GM20431 (cell line): ENCODE data around the gene CACNA1D.

Experiments used
- in situ Hi-C: fragments of 300-500 bp; cut with MseI, MboI; formaldehyde crosslinking; loops from one replicate; pipeline ENCODE4 v1.15.0; 2020; ENCODE audit warnings: low sequenced_read_pairs; ENCODE audit not compliant: unreplicated experiment

Gene CACNA1D

DNA sequence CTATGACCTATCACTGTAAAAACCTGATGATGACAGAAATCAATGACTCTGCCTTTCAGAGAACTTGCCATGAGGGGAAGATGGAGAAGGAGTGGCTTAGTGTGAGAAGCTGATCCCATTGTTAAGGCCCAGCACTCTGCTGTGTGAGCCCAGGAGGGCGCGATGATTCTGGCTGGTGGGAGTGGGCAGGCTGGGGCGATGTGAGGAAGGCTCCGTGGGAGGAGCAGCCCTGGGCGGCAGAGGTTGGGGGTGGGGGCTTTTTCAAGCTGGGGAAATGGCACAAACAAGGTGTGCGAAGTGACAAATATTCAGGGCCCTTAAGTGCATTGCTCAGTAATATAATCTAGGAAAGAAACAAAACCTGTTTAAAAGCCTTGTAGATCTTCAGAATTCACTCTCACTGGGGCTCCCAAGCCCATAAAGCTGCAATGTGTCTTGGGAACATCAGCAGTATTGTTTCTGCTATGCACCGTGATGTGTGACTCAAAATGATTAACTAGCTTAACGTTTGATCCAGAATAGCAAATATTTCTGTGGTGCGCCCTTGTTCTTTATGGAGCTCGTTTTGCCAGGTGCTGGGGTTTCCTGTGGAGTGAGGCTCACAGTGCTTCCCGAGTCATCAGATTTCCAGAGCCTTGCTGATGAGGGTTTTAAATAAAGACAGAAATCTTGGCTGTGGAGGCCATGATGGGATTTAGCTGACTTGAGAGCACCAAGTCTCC is 210.8 kb downstream of the CACNA1D start:
- in situ Hi-C loops = loop anchor here (10.0 kb wide), 1 partner anchor 330 kb away; no protein-coding TSS in a partner anchor

DNA sequence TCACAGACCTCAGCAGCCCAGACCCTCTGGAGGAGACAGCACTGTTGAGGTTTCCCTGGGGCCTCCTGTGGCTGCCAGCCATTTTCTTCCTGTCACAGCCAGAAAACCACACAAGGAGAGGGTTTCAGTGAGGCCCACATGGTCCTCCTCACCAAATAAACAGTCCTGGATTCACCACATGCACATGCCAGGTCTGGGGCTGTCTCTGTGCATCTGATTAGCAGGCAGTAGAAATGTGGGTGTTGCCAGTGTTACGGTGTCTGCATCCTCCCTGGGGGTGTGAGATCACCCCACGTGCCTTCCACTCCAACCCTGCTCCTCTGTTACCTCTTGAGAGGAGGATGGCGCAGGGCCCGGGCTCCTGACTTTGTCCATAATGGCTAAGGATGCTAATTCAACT is 211.4 kb downstream of the CACNA1D start:
- in situ Hi-C loops = loop anchor here (10.0 kb wide), 1 partner anchor 331 kb away; no protein-coding TSS in a partner anchor

DNA sequence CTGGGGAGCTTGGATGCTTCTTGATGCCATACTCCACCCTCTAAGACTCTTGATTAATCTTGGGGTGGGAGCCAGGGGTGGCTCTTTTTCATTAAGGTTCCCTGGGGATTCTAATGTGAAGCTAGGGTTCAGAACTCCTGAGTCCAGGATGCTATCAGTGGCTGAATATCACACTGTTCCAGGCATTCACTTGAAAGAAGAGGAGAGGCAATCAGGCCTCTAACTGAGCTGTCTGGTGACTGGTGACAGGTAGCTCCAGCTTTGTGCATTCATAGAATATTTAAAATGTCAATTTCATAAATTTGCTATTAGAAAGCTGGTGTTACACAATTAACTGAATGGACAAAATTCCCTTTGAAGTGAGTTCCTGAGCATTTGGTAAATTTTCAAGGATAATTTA is 212.8 kb downstream of the CACNA1D start:
- in situ Hi-C loops = loop anchor here (10.0 kb wide), 1 partner anchor 332 kb away; no protein-coding TSS in a partner anchor

DNA sequence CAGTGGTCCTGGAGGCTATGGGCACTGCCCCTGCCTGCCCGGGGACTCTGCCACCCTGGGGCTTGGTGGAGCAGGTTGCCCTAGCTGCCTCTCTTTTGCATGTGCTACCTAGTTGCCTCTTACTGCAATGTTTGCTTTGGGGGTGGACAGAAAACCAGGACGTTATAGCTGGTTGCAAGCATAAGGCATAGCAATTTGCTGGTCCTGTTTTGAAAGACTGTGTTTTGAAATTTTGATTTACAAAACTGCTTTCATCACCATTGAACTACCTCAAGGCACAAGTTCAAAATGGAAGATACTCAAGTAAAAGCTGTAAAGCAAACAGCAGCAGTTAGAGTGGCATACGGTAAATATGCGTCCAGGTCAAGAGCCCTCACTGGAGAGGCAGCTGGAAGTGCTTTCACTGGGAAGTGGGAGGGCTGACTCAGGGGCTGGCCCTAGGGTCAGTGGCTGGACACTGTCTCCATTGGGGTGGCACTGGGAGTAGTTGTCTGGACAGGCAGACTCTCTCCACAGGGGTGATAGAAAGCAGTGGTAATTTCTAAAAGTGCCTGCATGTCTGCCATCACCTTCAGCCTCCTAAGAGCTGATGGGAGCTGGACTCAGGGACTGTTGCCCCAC is 213.7 kb downstream of the CACNA1D start:
- in situ Hi-C loops = loop anchor here (10.0 kb wide), 1 partner anchor 333 kb away; no protein-coding TSS in a partner anchor

DNA sequence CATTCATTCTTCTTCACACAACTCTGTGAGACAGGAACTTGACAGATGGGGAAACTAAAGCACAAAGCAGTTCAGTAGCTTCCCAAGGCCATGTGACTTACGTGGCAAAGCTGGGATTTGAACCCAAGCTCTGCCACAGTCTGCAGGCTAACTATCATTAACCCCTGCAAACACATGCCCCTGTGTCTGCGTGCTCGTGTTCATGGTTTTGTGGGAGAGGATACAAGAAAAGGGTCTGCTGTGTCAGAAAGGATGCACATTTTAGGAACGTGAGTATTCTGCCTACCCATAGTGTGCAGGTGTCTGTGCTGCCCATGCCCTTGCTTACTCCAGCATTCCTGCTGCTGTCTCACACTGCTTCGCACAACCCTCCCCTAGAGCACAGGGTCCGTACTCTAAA is 214.8 kb downstream of the CACNA1D start:
- in situ Hi-C loops = loop anchor here (10.0 kb wide), 1 partner anchor 334 kb away; no protein-coding TSS in a partner anchor

DNA sequence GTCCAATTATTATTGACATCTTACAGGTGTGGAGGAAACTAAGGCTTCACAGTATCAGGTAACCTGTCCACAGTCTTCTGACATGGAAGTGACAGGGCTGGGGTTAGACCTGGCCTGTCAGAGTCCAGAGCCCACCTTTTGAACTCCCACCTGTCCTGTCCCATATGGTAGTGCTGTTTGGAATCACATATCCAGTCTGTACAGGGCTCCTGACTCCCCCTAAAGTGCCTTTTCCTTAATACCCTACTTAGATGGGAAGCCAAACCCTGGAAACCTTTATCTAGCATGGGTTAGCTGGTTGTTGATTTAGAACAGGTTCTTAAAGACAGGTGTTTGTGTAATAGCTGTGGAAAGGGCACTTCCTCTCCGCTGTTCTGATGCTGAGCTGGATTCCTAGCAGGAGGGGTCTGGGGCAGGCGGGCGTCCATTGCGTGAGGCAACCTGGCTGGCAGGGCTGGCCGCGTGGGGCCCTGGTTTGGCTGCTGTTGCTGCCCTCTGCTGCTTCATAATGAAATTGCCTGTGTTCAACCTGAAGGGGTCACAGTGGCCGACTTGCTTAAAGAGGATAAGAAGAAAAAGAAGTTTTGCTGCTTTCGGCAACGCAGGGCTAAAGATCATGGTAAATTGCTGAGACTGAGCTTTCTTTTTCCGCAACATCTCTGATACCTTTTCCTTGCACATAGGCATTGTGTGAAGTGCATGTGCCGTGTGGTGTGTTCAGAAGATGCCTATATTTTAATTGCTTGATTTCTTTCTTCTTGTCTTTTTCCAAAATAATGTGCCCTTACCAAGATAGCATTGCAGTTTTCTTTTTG is 215.7 kb downstream of the CACNA1D start:
- in situ Hi-C loops = loop anchor here (10.0 kb wide), 1 partner anchor 335 kb away; no protein-coding TSS in a partner anchor

DNA sequence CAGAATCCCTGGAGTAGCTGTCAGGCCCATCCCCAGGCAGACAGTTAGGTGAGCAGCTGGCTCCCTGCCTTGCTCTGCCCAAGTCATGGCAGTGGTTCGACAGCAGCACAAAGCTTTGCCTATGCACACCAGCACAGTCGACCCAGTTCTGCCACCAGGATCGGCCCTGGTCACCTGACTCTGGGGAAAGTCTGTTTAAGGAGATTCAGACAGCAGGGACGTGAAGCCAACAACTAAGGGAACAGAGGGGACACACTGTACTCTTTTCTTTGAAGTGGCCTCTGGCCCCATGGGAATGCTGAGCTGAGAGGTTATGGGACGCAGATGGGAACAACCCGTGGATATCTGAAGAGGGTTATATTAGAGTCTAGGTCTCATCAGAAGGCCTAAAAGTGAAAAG is 217.0 kb downstream of the CACNA1D start:
- in situ Hi-C loops = no loop called here

DNA sequence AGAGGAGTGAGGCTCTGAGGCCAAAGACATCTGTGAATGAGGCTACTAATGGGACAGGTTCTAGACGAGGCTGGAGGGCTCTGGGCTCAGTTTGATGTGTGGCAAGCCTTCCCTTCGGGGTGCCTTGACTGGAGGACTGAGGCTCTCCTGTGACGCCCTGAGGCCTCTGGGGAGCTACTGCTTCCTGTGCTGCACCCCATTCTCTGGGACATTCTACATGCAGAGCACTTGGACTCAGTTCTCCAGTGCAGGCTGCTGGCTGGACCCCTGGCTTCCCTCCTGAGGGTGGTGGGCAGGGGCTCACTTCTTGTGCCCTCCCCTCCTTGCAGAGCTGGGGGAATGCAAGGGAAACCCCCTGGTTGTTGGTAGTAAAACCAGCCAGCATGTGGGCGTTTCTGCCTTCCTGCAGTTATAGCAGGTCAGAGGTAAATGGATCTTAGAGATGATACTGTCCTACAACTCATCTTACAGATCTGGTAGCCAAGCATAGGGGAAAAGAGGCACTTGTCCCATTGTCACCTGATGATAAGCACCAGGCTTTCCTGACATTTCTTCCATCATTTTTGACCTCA is 218.5 kb downstream of the CACNA1D start:
- in situ Hi-C loops = no loop called here

DNA sequence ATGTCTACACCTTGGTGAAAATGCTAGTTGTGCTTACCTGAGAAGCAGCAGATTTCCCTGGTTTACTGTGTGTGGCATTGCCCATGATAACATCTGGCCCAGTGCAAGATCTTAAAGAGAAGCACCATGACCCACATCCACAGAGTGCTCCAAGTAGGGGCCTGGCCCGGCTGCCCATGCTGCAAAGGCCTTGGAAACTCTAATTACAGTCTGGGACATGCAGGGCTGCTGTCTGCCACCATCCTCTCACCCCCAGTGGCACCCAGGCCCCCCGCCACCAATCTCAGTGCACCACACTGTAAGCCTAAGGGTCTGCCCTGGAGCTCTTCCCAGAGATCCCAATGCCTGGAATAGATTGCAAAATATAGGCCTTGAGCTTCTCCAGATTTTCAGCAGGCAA is 219.2 kb downstream of the CACNA1D start:
- in situ Hi-C loops = no loop called here

DNA sequence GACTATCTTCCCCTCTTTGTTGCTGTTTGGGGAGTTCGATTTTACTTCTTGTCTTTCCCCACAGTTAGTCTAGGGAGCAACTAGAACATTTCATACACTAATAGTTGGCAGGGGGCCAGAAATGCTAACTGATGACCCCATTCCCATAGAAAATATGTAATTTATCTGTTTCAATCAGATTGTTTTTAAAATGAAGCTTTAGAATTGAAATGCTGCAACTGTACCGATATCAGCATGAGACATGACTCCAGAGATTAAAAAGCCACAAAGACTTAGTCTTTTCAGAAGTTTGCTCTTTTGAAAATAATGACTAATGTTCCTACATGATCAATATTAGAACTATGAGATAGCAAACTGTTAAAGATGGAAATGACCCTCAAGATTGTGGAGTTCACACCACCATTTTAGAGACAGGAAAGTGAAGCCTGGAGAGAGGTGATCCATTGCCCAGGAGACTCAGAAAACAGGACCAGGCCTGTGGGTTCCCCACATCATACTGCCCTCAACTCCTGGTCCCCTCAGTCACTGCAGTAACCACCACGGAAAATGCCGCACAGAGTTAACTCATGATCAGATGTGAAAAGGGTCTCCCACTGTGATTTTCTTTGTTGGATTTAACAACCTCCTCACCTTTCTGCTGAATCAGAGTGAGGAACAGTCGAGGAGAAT is 221.5 kb downstream of the CACNA1D start:
- in situ Hi-C loops = no loop called here

DNA sequence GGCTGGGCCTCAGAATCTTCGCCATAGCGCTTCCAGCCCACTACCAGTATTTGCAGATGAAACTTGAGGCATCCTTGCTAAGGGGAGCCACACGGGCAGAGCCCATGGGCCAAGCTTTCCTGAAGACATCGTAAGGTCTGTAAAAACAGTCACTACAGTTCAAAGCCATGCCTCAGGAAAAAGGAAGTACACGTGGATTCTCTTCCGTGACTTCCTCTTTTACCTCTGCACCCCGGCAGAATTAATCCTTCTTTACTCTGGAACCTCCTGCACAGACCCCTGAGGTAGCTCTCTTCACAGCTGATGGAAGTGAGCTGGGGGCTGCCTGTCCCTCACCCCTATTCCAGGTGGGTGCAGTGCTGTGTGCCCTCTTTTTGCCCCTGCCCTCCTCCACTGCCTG is 222.6 kb downstream of the CACNA1D start:
- in situ Hi-C loops = no loop called here

DNA sequence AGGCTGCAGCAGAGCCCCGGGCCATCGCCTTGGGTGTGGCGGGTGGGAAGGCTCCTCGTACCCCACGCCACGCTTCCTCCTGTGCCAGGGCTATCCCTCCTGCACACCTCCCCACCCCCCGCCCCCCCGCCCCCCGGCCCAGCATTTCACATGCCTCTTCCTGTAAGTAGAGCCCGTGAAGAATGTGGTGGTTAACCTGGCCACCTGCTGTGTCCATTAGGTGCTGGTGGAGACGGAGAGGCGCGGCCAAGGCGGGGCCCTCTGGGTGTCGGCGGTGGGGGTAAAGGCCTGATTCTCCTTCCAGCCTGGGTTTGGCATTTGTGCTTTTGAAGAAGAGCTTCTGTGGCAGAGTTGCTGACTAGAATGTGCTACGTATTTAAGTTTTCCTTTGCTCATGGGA is 224.1 kb downstream of the CACNA1D start:
- in situ Hi-C loops = no loop called here

DNA sequence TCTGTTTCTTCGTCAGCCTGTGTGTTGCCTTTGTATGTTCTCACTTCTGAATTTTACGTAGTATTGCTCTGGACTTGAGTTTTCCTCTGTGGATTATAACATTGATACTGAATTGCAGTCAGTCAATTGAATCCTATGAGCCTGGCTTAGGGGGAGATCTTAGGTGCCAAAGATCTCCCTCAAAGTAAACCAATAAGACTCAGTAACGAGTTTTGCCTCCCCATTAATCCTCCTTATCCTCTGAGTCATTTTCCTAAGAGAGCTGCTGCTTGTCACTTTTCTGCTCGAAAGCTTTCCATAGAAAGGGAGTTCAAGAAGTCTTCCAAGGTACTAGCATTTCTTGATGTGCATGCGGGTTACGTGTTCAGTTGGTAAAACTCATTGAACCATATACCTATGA is 225.4 kb downstream of the CACNA1D start:
- in situ Hi-C loops = no loop called here

DNA sequence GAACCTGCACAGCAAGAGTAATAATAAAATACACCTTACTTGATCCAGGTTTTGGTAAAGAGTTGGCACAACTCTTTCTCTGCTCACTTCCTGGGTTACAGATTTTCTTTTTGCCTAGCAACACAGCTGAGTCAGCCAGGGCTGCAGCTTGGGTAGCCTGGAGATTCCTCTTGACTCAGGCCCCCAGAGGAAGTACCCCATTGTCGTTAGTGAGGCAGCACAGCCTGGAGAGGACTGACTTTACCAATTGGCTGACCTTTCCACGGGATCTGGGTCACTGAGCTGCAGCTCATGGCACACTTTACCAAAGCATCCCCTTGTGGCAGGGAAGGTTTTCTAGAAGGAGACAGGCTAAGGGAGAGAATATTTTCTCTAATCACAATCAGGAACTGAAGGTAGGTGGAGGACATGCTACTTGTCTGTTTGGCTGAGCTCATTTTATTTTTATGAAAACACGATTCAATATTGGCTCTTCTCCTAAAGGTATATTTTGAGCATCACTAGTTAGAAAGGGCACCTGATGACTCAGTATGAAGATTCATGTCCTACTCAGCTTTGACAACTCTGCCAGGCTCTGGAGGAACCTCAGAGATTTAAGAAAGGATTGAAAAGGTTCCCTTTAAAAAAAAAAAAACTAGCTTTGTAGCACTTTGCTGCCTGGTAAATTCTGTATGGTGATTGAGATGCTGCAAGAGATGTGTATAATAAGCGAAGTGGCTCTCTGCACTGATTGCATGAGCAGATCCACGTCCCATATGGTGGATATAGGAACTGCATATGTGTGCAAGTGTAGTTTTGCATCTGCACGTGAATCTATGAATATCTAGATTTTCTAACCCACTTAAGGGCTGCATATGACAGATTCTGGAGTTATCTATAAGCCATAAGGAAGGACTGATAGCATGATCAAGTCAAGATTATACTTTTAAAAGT is 227.0 kb downstream of the CACNA1D start:
- in situ Hi-C loops = no loop called here

DNA sequence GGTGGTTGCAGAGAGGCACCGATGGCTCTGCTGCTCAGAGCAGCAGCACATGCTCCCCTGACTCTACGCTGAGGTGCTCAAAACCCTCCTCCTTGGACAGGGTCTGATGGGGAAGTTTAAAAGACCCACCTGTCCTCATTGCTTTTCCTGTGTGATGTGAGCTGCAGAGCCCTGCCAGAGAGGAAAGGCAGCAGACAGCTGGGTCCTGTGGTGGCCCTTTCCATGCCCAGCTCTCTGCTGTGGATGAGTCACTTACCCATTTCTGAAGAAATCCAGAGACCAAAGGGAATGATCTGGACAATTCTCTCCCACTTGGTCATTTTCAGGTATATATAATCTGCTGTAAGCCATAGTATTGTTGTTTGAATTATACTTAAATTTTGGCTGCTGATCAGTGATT is 230.2 kb downstream of the CACNA1D start:
- in situ Hi-C loops = no loop called here

DNA sequence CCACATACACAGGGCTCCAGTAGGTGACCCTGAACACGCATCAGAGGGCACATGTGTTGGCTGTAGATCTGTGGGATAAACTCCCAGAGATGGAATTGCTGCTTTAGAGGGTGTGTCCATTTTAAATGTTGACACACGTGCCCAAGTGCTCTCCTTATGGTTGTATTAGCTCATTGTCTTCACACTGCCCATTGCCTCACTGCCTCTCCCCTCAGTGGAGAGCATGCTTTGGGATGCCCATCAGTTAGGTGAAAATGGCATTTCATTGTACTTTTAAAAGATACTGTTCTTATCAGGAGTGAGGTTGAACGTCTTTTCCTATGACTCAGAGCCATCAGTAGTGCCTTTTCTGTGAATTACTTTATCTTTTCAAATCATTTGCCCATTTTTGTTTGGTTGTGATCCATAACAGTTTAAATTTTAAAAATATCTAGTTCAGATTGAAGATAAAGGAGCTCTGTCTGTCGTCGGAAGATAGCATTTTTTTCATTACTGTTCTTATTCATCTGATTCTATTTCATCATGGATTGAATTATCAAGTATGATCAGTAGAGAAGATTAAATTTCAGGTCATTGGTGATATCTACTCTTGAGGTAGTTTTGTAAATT is 231.1 kb downstream of the CACNA1D start:
- in situ Hi-C loops = no loop called here

DNA sequence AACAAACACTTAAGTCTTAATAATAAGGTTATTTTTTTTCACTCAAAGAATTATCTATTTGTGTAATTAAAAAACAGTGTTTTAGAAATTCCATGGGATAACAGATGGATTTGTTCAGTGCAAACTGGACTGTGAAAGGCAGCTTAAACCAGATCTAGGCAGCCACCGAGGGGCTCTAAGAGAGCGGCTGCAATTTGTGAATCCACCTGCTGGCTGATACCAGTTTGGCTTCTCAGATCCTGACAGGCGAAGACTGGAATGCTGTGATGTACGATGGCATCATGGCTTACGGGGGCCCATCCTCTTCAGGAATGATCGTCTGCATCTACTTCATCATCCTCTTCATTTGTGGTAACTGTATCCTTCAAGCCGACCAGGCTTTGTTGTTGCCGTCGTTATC is 232.2 kb downstream of the CACNA1D start:
- in situ Hi-C loops = no loop called here

DNA sequence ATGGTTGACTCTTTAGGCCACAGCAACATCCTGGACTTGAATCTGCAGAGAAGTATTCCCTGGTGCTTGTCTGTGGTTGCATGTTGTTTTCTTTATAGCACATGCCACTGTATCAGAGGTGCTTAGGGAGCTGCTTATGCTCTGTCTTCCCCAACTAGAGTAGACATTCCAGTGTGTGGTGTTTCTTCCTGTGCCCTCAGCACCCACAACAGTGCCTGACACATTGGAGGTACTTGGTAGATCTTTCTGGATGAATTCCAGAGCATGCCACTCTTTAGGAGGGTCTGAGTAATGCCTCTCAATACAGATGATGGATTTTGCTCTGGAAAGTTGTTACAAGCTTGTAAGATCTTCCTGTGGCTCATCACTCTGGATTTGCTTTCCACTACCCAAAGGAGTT is 234.2 kb downstream of the CACNA1D start:
- in situ Hi-C loops = no loop called here
